ENCODE measurements around the gene KSR2.

- TF ChIP-seq POLR2A (IDR thresholded peaks at IDR 0.05) (no peak), CTCF (IDR thresholded peaks at IDR 0.05) (no peak)
These were observed 284.3 kb downstream of the KSR2 start for GRCh38 chr12:117684471-117684870.
